Measurements from ENCODE around the gene BEND3.
"Not testable (repeated sequence)": the region's sequence is repeated elsewhere in the genome, so short reads cannot be mapped to it uniquely, and the experiment has no call there.

The BEND3 gene

DNA sequence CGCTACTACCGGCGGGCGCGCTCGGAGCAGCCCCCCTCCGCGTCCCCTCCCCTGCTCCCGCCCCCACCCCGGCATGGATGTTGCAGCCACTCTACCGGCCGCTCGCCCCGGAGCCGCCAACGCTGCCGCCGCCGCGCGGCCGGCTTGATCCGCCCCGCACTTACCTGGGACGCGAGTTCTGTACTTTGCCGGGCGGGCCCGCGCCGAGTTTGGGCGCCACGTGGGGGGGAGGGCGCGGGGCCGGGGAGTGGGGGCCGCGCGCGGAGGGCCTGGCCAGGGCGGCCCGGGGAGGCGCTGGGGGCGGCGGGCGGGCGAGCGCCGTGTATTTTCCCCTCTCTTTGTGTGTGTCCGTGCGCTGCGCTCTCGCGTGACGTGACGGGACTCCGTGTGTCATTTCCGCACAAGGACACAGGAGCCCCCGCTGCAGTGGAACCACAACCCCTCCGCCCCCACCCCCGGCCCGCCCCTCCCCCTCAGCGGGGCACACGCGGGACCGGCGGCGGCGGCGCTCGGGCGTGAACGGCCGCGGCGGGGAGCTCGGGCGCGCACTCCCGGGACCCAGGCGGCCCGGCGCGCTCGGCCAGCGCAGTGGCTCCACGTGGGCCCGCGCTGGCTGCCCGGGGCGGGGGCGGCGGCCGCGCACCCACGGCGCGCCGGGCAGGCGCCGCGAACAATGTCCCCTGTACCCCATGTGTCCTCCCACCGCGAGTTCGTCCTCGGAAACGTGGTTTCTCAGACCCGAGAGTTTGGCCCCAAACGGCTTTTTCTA is at the start of gene BEND3:
TSS of gene BEND3 (minus strand) at position 590 of the 769 bp plus-strand sequence. CDS start 16,230 bp downstream, outside the sequence.
- peak; percentile 29 to 51 for DNase-seq (ENCODE audit: low read depth in 2 of 2, low spot score in 1 of 2)

GRCh38 chr6:107164299-107164698 is 49.0 kb upstream of the BEND3 start:
- DNase-seq (ENCODE audit: low read depth in 2 of 2, low spot score in 1 of 2) = not testable (repeated sequence)

DNA sequence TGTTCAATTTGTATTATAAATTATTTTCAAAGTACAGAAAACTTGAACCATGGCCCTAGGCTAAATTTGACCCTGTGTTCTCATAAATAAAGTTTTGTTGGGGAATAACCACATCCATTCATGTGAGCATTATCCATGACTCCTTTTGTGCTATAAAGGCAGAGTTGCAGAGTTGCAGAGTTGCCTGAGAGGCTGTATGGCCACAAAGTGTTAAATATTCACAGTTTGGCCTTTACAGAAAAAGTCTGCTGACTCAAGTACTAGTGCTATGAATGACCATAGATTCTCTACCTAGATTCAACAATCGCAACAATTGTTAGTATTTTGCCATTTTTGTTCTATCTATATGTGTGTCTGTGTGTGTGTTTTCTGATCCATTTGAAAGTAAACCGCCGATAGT is 46.2 kb upstream of the BEND3 start:
- DNase-seq (ENCODE audit: low read depth in 2 of 2, low spot score in 1 of 2) = no peak

DNA sequence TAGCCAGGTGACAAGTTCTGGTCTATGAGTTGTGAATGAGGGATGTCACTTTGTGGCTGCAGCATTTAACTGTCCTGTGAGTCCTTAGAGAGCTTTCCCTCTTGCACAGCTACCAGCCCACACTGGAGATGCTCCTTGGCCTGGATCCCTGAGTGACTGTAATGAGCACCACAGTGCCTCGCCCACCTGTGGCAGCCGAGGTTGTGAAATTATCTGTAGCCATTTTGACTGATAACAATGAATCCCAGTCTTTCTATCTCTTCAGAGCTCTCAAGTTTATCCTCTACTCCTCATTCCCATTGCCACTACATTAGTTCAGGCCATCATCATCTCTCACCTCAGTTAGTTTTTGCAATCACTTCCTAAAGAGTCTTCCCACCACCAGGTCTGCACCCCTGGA is 41.3 kb upstream of the BEND3 start:
- no peak for DNase-seq (ENCODE audit: low read depth in 2 of 2, low spot score in 1 of 2)

GRCh38 chr6:107154801-107155160 is 39.5 kb upstream of the BEND3 start:
- DNase-seq (ENCODE audit: low read depth in 2 of 2, low spot score in 1 of 2) = no peak

DNA sequence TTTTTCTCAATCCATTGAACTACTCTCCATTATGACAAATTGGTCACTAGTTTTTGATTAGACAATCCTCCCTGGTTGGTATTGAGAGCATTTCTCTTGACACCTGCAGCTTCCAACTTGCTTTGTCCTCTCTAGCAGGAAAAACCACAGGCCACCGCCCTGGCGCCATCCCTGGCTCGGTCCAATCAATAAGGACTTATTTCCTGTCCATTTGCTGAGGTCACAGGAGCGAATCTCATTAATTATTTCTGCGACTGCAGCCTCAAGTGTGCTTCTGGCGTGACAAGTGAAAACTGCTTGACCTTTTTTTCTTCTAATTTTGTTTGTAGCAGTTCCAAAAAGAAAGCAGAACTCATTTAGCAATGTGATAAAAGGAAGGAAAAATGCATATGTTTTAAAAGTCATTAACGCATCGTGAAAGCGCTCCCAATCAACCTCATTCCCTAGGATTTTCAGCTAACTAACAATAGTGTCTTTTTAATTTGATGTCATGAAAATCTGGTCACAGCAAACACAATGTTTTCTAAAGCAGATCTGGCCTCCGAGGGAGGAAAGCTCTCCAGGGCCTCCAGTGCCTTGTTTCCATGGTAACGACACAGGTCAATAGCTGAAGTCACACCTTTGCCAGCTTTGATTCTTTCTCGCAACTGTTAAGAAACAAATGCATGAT is 39.0 kb upstream of the BEND3 start:
- DNase-seq (ENCODE audit: low read depth in 2 of 2, low spot score in 1 of 2) = no peak

DNA sequence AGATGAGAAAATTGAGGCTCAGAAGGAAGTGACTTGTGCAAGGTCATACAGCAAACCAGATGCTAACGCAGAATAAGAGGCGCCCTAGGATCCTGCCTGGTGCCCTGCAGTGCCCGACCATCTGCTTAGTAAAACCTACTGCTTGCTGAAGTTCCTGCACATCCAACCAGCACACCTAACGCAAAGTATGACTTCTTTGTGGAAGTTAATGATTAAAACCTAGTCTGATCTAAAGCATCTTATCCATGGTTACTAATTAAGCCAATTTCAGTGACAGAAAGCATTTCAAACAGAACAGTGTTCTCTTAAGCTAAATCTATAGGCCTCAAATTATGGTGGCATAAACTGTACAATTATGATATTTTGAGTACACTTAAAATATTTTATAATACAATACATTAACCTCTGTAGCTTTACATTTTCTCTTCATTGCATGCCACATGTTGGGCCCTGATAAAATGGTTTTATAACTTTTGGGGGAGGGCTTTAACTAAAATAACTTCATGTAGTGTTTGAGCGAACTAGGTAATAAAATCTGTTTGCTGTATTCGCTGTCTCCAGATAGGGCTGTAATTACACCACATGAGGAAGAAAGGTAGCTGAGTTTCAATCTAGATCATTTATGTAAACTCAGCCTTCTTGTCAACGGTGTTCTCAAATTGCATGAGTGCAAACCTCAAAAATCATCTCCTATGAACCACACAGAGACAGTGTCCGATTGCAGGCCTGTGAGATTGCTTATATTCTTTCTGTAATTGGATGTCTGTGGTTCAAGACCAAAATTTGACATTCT is 37.5 kb upstream of the BEND3 start:
- DNase-seq (ENCODE audit: low read depth in 2 of 2, low spot score in 1 of 2) = no peak

DNA sequence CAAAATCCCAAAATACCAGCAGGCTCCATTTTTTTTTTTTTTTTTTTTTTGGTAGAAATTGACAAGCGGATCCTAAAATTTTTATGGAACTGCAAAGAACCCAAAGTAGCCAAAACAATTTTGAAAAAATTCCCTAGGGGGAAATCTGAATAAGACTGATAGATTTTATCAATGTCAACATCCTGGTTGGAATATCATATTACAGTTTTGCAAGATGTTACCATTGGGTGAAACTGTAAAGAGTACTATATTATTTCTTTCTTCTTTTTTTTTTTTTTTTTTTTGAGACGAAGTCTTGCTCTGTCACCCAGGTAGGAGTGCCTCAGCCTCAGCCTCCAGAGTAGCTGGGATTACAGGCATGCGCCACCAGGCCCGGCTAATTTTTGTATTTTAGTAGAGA is 29.4 kb upstream of the BEND3 start:
- DNase-seq (ENCODE audit: low read depth in 2 of 2, low spot score in 1 of 2) = no peak

DNA sequence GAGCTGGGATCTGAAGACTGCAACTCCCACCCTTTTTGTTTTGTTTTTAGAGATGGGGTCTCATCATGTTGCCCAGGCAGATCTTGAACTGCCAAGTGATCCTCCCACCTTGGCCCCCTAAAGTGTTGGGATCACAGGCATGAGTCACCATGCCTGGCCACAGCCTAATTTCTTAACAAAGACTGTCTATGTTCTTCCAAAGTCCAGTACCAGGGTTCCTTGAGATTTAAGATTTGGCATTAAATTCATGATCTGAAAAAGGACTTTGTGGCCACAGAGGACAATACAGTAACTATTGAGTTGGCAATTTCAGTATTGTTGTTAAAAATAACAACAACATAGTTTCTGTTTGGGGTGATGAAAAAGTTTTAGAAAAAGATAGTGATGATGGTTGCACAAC is 28.7 kb upstream of the BEND3 start:
- no peak for DNase-seq (ENCODE audit: low read depth in 2 of 2, low spot score in 1 of 2)

DNA sequence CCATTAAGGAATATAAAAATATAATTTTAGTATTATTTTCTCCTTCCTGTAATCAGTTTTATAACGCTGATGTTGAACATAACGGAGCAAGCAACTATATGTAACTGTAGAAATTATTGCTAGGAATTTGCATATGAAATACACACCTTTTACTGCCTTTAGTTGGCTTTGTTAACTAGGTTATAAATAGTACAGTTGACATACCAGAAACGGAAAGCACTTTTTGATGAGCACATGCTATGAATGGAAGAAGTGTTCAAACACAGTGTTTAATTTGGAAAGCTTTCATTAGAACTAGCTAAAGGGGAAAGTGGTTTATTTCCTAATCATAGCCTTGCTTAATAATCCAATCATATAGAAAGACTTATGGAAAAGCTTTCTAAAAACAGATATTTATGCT is 25.3 kb upstream of the BEND3 start:
- no peak for DNase-seq (ENCODE audit: low read depth in 2 of 2, low spot score in 1 of 2)

DNA sequence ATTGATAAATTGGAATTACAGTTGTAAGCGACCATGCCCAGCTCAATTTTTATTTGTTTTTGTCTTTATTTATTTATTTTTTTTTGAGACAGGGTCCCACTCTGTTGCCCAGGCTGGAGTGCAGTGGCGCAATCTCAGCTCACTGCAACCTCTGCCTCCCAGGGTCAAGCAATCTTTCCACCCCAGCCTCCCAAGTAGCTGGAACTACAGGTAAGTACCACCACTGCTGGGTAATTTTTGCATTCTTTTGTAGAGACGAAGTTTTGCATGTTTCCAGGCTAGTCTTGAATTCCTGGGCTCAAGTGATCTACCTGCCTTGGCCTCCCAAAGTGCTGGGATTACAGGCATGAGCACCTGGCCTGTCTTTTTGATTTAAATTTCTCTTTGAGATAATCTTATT is 21.0 kb upstream of the BEND3 start:
- DNase-seq (ENCODE audit: low read depth in 2 of 2, low spot score in 1 of 2) = not testable (repeated sequence)

GRCh38 chr6:107135048-107135680 is 19.8 kb upstream of the BEND3 start:
- DNase-seq (ENCODE audit: low read depth in 2 of 2, low spot score in 1 of 2) = not testable (repeated sequence)

- DNase-seq (ENCODE audit: low read depth in 2 of 2, low spot score in 1 of 2) = no peak
Observed at GRCh38 chr6:107132330-107132954, 17.1 kb upstream of the BEND3 start.

DNA sequence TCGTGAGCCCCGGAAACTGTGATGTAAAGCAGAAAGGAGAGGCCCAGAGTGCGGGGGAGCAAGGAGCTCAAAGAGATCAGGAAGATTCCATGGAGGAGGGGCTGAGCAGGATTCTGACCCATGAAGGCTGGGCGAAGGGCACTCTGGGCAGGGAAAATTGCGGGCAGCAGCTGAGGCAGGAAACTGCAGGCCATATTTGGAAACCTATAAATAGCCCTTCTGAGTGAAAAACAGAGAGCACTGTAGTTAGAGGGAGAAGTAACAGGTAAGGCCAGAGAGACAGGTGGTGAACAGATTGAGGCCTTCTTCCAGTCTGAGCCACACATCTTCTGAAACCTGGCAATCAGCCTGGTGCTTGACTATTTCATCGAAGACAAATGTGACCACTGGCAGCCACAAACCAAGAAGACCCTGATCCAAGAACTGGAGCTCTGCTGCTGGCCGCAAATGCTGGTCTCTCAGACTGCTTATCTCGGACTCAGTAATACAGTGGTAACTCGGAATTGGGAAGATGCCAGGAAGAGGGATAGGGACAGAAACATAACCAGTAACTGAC is 14.1 kb upstream of the BEND3 start:
- no peak for DNase-seq (ENCODE audit: low read depth in 2 of 2, low spot score in 1 of 2)

GRCh38 chr6:107128577-107128976 is 13.3 kb upstream of the BEND3 start:
- DNase-seq (ENCODE audit: low read depth in 2 of 2, low spot score in 1 of 2) = no peak

- DNase-seq (ENCODE audit: low read depth in 2 of 2, low spot score in 1 of 2) = no peak
Observed at GRCh38 chr6:107128175-107128574, 12.9 kb upstream of the BEND3 start.

- no peak for DNase-seq (ENCODE audit: low read depth in 2 of 2, low spot score in 1 of 2)
Observed at GRCh38 chr6:107125771-107126170, 10.5 kb upstream of the BEND3 start.

GRCh38 chr6:107124934-107125348 is 9.6 kb upstream of the BEND3 start:
- DNase-seq (ENCODE audit: low read depth in 2 of 2, low spot score in 1 of 2) = no peak

DNA sequence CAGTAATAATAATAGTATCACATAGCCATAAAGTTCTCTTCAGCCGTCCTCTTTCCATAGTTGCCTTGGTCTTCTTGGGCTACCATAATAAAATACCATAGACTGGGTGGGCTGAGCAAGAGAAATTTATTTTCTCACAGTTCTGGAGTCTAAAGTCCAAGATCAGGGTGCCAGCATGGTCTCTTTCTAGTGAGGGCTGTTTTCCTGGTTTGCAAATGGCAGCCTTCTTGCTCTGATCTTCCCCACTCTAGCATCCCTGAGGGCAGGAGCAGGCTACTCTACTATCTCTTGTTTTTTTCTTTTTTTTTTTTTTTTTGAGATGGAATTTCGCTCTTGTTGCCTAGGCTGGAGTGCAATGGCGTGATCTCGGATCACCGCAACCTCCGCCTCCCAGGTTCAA is 8.2 kb upstream of the BEND3 start:
- no peak for DNase-seq (ENCODE audit: low read depth in 2 of 2, low spot score in 1 of 2)

DNA sequence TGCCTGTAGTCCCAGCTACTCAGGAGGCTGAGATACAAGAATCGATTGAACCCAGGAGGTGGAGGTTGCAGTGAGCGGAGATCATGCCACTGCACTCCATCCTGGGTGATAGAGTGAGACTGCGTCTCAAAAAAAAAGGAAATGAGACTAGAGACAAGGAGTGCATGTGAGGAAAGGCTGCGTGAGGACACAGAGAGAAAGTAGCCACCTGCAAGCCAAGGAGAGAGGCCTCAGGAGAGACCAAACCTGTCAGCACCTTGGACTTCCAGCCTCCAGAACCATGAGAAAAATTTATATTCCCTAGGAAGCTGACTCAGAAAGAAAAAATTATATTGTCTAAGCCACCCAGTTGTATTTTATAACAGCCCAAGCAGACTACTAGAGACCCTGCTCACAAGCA is 7.4 kb upstream of the BEND3 start:
- no peak for DNase-seq (ENCODE audit: low read depth in 2 of 2, low spot score in 1 of 2)
